Raji (cell line): ENCODE measurements around the gene PSMB10.

Experiments used
- POLR2A ChIP-seq: IDR thresholded peaks from 2 replicates; pipeline ENCODE4 v1.6.1; 2011; ENCODE audit warnings: low read depth, low read length, control low read depth; ENCODE audit not compliant: insufficient read depth

PSMB10 gene

DNA sequence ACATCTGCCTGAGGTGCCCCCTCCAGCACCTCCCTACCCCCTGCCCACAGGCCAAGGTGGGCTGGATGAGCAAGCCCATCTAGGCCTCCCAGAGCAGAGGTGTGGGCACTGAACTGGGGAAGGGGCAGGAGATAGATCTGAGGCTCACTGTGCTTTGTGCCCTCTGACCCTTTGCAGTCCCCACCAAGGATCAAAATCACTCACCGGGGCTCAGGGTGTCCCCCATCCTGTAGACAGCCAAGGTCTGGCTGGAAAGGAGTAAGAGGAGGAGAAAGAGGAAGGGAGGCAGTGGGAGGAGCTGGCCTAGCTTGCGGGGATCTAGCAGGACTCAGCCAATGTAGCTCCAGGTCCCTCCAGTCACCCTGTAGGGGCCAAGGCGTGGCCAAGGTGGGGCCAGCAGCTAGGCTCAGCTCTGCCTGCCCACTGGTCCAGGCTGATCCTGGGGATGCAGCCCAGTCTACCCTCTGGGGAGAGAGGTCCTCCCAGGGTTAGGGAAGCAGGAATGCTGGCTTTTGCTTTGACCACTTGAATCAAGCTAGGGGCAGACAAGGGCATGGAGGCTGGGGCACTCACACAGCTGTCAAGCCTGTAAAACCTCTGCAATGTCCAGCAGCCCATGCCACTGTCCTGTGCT, 30.0 kb upstream of the PSMB10 start:
- no peak for TF ChIP-seq POLR2A

DNA sequence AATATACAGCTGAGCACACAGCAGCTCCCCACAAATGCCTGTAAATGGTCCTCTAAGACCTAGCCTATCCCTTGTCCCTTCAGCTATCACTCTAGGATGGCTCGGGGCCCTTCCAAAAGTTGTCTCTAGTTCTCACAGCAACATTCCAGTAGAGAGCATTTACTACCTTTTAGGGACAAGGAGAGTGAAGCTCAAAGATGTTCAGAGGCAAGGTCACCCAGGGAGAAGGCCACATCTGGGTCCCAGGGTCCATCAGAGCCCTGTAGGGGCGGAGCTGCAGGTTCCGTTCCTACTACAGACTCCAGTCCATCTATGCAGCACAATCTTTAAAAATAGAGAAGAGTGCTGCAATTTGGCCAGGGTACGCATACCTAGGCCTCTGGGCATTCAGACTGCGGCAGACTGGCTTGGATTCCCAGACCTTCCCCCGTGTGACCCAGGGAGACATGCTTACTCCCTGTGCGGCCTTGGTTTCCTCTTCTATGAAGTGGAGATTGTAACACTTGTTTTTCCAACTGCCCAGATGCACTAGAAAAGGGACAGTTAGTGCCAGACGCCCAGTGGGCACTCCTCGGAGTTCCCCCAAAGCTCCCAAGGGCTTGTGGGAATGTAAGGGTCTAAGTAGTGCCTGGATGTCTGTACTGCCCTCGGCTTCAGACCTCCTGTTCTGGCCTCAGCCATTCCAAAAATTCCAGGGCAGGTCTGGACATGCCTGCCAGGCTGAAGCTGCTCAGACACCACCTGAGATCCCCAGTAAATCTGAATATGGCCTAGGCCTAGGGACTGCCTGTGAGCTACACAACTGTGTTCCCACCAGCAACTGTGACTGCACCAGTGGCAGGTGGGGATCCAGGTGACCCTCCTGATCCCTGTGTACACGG, 29.3 kb upstream of the PSMB10 start:
- TF ChIP-seq POLR2A, result no peak

DNA sequence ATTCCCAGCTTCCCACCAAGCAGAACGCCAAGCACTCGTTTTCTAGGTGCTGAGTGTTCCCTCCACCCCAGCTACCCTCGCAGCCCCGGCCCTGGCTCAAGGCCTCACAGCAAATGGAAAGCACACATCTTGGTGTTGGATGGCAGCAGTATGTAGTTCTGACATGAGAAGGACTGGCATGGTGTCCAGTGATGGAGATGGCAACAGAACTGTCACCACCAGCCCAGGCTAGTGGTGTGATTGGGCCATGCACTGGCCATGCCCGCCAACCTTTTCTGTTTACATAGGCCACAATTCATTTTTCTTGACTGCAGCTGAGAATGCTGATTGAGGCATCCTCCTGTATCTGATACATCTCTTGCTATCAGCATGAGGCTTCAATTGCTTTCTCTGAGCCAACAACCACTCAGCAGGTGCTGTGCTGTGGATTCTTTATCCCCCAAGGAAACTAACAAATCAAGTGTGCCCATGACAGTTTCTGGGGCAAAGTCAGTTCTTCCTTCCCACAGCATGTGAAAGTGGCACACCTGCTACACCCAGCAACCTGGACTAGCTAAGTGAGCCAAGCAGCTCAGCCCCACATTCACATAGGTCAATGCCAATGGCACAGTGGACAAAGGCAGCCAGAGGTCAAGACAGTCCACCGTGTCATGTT, 28.0 kb upstream of the PSMB10 start:
- TF ChIP-seq POLR2A, result no peak

DNA sequence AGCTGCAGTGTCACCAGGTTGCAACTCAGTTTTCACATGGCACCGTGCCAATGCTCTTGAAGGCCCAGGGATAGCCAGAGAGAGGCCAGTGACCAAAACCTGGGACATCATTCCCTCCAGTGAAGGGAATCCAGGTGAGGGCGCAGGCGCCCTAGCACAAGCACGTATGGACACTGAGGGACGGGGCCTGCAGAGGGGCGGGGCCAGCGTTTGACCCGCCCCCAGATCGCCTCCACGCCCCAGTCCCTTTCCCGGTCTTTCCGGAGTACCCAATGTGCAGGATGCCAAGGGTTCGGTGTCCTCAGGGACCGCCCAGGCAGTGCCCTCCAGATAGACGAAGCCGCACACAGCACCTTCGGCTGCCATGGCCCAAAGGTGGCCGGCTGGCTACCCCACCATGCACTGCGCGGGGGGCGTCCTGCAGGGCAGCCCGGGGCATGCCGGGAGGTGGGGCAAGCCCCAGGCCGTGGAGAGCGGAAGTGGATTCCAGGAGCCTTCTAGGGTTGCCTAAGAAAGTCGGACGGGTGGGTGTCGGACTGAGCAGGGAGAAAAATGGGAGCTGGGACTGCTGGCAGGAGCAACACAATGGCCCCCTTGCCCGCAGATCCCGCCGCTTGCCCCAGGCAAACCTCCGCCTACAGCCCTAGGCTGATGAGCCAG, 27.1 kb upstream of the PSMB10 start:
- TF ChIP-seq POLR2A, result no peak

DNA sequence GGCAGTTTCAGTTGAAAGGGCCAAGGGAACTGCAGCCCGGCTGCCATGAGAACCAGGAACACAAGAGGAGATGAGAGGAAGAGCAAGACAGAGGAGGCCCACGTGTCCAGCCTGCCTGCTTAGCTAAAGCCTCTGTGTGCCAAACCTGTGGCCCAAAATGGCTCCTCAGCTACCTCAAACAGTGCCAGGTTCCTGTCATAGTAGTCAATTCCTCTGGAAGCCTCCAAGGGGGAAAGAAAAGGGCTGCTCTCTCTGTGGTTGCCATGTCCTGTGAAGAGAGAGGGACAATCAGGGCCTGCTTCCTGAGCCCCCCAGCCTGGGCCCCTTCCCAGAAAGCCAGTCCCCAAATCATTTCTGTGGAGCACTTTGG, 26.6 kb upstream of the PSMB10 start:
- TF ChIP-seq POLR2A, result no peak

DNA sequence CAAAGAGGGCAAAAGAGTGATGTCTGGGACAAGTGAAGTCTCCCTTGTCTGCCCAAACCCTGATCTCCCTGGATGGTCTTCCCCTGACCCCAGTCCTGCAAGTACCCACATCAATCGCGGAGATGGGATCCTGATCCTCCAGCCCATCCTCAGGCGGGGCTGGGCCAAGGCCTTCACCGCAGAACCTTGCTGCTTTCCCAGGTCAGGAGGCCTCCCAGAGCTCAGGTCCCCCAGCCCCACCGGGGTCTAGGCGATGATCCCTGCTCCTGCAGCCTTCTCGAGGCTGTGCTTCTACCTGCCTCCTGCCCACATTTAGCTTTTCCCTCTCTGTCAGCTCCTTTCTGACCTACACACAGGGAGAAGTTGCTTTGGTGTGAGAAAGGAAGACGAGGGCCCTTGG, 25.5 kb upstream of the PSMB10 start:
- no peak for TF ChIP-seq POLR2A

DNA sequence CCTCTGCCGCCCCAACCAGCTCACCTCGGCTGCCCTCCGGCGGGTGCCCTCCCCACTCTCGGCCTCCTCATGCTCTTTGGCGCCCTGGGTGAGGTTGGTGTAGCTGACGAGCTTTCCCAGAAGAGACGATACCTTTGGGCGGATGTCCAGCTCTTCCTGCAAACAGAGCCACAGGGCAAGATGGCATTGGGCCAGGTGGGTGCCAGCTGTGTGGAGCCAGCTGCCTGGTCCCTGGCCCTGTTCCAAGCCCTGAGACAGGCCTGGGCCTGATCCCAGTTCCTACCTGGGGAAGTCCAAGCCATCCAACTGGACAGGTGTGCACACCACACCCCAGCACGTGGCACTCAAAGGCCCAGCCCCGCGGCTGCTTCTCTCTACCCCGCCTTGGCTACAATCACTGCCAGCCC, 24.9 kb upstream of the PSMB10 start:
- TF ChIP-seq POLR2A, result no peak

DNA sequence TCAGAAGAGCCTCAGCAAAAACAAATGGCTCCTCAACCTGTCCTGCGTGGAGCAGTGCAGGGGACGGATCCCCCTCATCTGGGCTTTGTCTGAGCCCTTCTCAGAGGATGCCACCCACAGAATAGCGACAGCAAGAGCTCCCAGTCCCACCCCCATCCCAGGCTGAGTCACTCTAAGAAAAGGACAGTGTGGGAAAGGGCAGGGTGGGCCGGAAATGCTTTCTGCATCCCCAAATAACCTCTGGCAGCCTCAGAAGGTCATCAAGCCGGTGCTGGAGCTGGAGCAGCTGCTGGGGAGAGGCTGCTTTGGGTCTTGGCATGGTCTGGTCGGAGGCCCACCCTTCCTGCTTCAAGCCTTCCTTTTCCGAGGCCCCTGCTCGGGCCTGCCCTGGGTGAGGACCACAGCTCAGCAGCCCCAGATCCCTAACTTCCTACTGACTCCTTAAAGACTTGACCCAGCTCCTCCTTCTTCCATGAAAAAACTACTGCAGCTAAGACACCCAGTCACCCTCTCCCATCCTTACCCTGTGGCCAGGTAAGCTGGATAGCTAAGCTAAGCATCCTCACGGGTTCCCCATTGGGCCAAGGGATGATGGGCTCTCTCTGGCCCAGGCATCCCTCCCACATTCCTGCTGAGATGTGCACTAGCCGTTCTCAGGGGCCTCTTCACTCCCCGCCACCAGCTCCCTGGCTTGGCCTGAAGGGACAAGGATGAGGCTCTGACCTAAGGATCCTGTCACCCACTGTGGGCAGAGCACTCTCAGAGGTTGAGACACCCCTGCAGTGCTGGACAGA, 23.1 kb upstream of the PSMB10 start:
- no peak for TF ChIP-seq POLR2A

DNA sequence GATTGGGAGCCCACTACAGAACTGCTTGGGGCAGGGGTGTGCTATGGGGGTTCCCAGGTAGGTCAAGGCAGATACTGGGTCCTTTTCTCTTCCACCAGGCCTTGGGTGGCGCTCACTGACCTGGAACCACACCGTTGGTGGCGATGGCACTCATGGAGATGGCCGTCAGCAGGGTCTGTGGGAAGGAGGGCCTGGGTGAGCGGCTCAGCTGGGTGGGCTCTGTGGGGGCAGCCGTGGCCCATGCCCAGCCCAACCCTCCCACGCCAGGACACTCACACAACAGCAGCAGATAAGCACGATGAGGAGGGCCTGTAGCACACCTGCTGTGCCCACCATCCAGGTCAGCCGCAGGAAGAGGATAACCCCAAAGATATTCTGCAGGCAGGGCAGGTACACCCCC, 21.0 kb upstream of the PSMB10 start:
- TF ChIP-seq POLR2A, result no peak

DNA sequence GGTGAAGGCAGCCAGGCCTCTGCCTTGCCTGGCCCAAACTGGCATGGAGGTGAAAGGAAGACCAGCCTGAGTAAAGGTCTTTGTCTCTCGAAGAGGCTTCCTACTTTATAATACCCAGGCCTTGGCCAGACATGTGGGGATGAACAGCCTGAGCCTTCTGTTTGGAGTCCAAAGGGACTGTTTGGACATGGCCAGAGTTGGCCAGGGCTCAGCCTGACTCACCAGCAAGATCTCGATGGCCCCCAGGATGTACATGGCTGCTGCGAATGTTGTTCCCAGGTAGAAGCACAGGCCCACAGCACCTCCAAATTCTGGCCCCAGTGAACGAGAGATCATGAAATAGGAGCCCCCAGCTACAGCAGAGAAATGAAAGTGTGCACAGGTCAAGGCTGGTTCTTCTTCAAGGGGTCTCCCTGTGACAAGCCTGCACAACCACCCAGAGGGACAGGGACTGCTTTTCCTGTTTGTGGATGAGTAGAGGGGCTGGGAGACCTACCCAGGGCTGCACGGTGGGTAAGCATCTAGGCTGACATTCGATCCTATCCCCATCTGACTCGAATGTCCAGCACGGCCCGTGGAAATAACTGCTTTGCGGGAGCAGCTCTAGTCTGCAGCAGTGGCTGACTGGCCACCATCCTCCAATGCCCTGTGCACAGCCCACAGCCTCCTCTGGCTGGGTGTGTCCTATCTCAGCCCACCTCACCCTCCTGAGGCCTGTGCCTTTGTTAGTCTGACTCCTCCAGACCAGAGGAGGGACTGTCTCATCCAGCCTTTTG, 18.0 kb upstream of the PSMB10 start:
- no peak for TF ChIP-seq POLR2A

DNA sequence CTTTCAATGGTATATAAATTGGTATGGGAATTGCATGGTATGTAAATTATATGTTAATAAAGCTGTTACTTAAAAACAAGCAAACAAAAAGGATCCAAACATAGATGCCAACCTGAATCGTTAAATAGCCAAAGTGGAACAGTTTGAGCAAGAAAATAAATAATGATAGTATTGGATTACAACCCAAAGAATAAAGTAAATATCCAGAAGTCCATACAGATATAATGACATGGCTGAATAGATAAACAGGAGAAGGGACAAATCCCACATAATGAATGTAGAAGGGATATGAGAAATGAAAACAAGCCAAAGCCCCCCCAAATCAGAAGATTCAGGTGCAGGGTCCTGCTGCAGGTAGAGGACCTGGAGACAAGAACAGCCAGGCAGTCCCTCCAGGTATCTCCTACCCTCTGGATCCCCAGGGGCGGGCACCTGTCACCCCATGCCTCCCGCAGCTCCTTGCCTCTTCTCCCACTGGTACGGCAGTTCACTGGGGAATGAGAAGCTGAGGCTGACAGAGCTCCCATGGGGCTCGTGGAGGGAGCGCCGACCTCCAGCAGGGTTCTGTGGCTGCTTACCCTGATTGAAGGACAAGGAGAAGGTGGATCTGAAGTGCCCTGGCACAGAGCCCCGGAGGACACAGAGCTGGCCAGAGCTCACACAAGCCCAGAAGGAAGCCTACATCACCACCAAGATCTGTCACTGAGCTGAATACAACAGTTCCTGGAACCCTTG, 17.2 kb upstream of the PSMB10 start:
- TF ChIP-seq POLR2A, result no peak

DNA sequence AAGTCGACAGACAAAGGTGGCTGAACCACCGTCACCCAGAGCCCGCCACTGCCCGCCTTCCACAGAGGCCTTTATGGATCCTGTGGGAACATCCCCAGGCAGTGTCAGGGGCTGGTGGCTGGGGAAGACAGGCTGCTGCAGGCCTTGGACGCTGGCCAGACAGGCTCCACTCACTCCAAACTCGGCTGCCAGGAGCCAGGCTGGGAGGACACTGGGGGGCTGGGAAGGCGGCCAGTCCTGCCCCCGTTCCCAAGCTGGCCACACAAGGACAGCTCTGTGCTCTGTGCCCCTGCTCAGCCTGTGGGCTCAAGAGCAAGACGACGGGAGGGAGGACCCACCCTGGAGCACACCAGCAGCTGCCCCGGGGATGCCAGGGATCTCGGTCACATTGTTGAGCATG, 14.8 kb upstream of the PSMB10 start:
- 0 out of 2 replicates have a peak, but pooled peaks have one; percentile 10 for TF ChIP-seq POLR2A

DNA sequence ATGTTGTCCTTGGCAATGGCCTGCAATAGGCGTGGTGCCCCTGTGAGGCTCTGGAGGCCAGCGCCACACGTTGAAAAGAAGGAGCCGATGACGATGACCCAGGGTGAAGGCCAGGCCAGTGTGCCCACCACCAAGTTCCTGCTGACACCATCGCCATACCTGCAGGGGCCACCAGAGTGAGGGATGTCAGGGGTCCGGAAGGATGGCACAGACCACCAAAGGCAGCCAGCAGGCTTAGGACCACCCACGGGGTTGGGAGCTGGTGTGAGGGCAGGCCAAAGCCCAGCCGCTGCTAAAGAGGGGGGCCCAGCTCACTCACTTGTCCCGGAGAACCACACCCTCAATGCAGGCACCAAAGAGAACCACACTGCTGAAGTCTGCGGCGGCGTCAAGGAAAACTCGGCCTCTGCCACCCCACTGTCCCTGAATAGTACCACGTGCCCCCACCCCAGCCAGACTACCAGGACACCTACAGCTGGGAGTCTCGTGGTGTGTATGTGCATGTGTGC, 13.7 kb upstream of the PSMB10 start:
- TF ChIP-seq POLR2A, result no peak

DNA sequence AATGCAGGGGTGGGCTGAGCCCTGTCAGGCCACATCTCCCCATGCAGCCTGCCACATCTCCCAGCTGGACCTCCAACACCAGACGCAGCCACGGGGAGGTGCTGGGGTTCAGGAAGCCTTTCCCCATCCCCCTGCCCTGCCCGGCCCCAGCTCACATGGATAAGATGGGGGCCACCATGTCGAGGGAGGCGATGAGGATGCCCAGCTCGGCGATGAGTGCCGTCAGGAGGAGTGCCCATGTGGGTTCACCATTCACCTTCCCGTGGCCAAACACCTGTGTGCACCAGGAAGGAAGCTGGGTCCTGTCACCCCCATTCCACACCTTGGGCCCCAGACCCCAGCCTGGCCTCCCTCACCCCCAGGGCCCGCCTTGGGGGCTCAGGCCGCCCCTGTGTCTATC, 13.0 kb upstream of the PSMB10 start:
- TF ChIP-seq POLR2A, result peak; percentile 31; the same call in 1 of the 2 replicates

DNA sequence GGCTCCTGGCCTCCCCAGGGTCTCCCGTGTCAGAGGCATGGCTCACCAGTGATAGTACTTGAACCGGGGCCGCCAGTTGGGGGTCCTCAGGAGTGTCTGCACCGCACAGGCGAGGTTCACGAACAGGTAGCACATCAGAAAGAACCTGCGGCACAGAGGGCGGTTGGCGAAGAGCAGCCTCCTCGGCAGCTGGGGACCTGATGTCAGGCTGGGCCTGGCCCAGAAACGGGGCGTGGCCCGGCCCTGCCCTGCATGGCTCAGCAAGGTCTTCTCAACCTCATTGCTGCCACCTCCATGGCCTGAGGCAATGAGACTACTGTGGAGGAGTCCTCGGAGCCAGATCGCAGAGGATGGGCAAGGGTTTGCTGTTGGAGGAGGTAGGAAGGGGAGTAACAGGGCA, 11.4 kb upstream of the PSMB10 start:
- TF ChIP-seq POLR2A, result peak; percentile 0; the same call in 1 of the 2 replicates
